SW 1271 (cell line): Measurements from ENCODE around the gene FRG2B.
"Not testable (repeated sequence)": the region's sequence is repeated elsewhere in the genome, so short reads cannot be mapped to it uniquely, and the experiment has no call there.

Experiments
- DNase-seq, 2 experiments: peaks; one replicate each; lab custom pipeline; 2025; lab: John Stamatoyannopoulos, UW

FRG2B gene

DNA sequence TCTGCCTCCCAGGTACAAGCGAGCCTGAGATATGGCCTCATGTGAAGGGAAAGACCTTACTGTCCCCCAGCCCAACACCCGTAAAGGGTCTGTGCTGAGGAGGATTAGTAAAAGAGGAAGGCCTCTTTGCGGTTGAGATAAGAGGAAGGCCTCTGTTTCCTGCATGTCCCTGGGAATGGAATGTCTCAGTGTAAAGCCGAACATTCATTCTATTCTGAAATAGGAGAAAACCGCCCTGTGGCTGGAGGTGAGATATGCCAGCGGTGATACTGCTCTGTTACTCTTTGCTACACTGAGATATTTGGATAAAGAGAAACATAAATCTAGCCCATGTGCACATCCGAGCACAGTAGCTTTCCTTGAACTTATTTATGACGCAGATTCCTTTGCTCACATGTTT lies 26.7 kb downstream of the FRG2B start:
- not testable (repeated sequence) for DNase-seq

DNA sequence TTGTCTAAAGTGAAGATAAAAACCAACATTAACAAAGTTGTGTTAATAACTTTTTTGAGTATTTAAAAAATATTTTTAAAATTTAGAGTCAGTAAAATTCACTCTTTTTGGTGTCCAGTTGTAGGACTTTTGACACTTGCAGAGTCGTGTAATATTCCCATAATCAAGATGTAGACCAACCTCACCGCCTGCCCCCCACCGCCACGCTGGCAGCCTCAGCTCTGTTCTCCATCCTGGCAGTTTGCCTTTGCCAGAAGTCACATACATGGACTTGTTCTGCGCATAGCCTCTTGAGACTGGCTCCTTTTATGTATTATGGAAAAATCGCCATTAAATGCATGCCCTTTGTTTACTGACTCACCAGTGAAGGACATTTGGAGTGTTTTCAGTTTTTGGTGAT lies 33.9 kb downstream of the FRG2B start:
- no peak for DNase-seq

DNA sequence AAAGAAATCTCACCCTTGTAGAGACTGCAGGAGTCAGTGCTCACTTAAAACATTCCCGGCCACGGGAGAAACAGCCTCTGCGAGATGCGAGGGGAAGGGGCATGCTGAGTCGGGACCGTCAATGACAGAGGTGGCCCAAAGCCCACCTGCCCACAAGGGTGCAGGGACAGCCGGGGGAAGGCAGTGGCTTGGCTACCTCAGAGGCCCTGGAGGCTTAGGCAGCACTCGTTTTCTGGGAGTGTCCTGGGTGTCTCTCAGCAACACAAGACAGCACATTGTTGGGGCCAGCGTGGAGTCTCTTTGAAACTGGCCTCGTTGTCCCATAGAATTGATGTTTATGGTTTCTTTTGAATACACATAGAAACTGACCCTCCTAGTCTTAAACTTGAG lies 35.6 kb downstream of the FRG2B start:
- DNase-seq: no peak

DNA sequence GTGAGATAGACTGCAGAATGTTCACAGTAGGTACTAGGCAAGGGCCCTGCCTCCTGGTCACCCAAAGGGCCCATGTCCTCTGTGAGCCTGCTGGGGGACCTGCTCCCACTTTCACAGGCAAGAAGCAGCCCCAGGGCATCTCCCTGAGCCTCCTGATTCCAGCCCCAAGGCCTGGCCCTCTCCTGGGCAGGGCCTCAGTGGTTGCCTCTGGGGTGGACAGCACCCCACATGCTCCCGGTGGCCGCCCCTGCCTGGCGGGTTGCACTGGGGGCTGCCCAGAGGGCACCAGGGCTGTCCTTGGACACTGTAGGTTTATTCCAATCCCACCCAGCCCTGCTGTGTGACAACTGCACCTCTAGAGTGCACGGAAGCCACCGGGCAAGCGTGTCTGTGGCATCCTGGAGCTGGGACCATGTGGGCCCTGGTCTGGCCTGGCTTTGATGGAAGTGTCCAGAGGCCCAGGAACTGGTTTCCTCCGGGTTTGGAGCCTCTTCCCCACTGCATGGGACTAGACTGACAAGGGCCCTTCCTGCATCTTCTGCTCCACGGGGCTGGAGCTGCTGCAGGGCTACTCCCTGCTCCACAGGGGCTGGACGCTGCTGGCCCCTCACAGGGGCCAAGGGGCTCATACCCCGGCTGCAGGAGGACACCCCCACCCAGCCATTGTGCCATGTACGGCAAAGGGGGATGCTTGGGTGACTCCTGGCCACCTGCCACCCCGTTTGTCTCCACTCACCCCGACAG lies 36.2 kb downstream of the FRG2B start:
- no peak for DNase-seq

DNA sequence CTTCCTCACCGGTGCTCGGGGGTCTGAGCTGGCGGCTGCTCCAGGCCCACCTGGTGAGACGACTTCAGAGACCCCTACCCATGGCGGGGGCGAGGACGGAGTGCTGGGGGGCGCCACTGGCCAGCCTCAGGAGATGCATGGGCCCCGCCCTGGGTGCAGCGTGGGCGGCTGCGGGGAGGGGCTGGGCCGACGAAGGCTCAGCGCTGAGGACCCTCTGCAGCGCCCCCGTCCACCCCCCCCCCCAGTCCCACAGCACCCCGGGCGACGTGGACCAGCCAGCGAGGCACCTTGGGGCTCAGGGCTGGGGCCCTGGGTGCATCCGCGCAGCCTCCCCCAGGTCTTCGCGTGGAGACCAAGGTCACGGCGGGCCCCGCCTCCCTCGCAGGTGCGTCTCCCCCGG lies 49.6 kb downstream of the FRG2B start:
- not testable (repeated sequence) for DNase-seq
